NCI-H2107 (cell line): Measurements from ENCODE around the gene AGTR2.
"Not testable (repeated sequence)": the region's sequence is repeated elsewhere in the genome, so short reads cannot be mapped to it uniquely, and the experiment has no call there.

Source experiments
- DNase-seq: peaks from one replicate; lab custom pipeline; 2025; lab: John Stamatoyannopoulos, UW

AGTR2 gene

GRCh38 chrX:116170511-116170910, at the start of gene AGTR2:
Gene AGTR2 (plus strand): TSS chrX:116170744. CDS start chrX:116172281, 1,537 bp downstream.
- no peak for DNase-seq

GRCh38 chrX:116135277-116135676, 35.3 kb upstream of the AGTR2 start:
- no peak for DNase-seq

GRCh38 chrX:116141270-116141669, 29.3 kb upstream of the AGTR2 start:
- DNase-seq, result not testable (repeated sequence)

- DNase-seq, result no peak
Observed at GRCh38 chrX:116142976-116143375, 27.6 kb upstream of the AGTR2 start.

- DNase-seq, result no peak
Observed at GRCh38 chrX:116172976-116173375, 2.4 kb downstream of the AGTR2 start.

- DNase-seq, result no peak
Observed at GRCh38 chrX:116181300-116181699, 10.8 kb downstream of the AGTR2 start.

- no peak for DNase-seq
Observed at GRCh38 chrX:116185163-116185562, 14.6 kb downstream of the AGTR2 start.

GRCh38 chrX:116194649-116195048, 24.1 kb downstream of the AGTR2 start:
- no peak for DNase-seq

GRCh38 chrX:116198235-116198634, 27.7 kb downstream of the AGTR2 start:
- no peak for DNase-seq

- no peak for DNase-seq
Observed at GRCh38 chrX:116198810-116199209, 28.3 kb downstream of the AGTR2 start.

GRCh38 chrX:116204932-116205331, 34.4 kb downstream of the AGTR2 start:
- no peak for DNase-seq

GRCh38 chrX:116213262-116213661, 42.7 kb downstream of the AGTR2 start:
- no peak for DNase-seq

GRCh38 chrX:116217080-116217479, 46.5 kb downstream of the AGTR2 start:
- not testable (repeated sequence) for DNase-seq
